Measurements from ENCODE around the gene PCDH9. TPM values are rescaled to one million over a fixed set of nuclear protein-coding genes. Genes with fewer than 3 reads are reported as not detected.

PCDH9 gene
- total and polyA plus RNA-seq, 11 donors, result 3.0 to 39.6 (median 21.6) TPM

DNA sequence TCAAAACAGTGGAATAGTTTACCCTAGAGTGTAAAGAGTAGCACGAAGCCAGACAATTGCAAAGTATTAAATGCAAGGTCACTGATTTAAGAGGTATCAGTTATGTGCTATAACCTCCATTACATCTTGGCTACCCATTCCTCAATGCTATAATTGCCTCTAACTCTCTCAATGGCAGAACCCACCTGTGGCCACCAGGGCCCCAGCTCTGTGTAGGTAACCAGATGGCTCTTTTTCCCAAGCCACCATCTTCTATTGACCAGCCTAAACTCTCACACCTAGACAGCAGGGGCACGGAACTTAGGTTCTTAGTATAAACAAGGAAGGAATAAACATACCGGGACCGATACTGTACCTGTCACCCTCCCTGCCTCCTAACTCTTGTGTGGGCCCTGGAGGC, 277.6 kb downstream of the PCDH9 start:
- Histone ChIP-seq H3K9me3 (no peaks in the 10 kb centered on the region), H3K4me1 (no peaks in the 10 kb centered on the region), H3K27me3 (no peaks in the 10 kb centered on the region), H3K27ac (no peak overlapping the region), H3K4me3 (no peak overlapping the region), H3K36me3 (no peaks in the 10 kb centered on the region)
- intact Hi-C loops (cut with DNase I), result no loop called here
- DNase-seq (no peak), ATAC-seq (no peak)
- no peak for TF ChIP-seq POLR2A (IDR thresholded peaks at IDR 0.05)
- TF ChIP-seq, protein P1, sequence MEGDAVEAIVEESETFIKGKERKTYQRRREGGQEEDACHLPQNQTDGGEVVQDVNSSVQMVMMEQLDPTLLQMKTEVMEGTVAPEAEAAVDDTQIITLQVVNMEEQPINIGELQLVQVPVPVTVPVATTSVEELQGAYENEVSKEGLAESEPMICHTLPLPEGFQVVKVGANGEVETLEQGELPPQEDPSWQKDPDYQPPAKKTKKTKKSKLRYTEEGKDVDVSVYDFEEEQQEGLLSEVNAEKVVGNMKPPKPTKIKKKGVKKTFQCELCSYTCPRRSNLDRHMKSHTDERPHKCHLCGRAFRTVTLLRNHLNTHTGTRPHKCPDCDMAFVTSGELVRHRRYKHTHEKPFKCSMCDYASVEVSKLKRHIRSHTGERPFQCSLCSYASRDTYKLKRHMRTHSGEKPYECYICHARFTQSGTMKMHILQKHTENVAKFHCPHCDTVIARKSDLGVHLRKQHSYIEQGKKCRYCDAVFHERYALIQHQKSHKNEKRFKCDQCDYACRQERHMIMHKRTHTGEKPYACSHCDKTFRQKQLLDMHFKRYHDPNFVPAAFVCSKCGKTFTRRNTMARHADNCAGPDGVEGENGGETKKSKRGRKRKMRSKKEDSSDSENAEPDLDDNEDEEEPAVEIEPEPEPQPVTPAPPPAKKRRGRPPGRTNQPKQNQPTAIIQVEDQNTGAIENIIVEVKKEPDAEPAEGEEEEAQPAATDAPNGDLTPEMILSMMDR (IDR thresholded peaks at IDR 0.05), result no peak
- WGBS, 4 donors, result 92 to 97% (median 96%) methylated on average over 4 of the region's 4 CpGs

DNA sequence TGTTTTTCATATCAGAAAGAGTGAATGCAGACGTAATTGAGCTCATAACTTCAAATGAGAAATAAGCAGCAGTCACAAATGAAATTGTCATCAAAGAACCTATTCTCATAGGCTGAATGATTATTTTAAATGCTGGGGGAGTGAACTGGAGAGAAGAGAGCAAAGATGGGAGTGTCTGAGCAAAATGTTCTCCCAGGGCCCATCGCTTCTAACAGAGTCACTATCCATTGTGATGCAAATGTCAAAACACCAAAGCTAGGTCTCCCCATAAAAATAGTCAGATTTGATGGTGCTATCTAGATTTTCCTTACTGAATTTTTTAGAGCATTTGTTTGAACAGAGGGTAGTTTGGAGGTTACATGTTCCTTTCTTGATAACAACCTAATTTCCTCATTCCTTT, 278.7 kb downstream of the PCDH9 start:
- no peak for ATAC-seq
- DNase-seq, result no peak
- H3K9me3 ChIP-seq, result no peaks in the 10 kb centered on the region
- H3K4me1 ChIP-seq, result no peaks in the 10 kb centered on the region
- H3K36me3 ChIP-seq, result no peaks in the 10 kb centered on the region
- 89 to 95% (median 94%) methylated on average over 2 of the region's 2 CpGs for WGBS, 4 donors
- TF ChIP-seq, protein P1 (IDR thresholded peaks at IDR 0.05), result no peak
- TF ChIP-seq POLR2A (IDR thresholded peaks at IDR 0.05), result no peak
- no peak overlapping the region for H3K4me3 ChIP-seq
- H3K27me3 ChIP-seq, result no peaks in the 10 kb centered on the region
- H3K27ac ChIP-seq, result no peak overlapping the region
- intact Hi-C loops (cut with DNase I), result no loop called here

- H3K27ac ChIP-seq, result no peak overlapping the region
- no peak for TF ChIP-seq POLR2A (IDR thresholded peaks at IDR 0.05)
- TF ChIP-seq, protein P1 (IDR thresholded peaks at IDR 0.05), result no peak
- intact Hi-C loops (cut with DNase I), result no loop called here
Observed at GRCh38 chr13:66950666-66951065, 279.5 kb downstream of the PCDH9 start.

GRCh38 chr13:66948910-66949309, 281.2 kb downstream of the PCDH9 start:
- no peaks in the 10 kb centered on the region for H3K36me3 ChIP-seq
- no peaks in the 10 kb centered on the region for H3K9me3 ChIP-seq
- ATAC-seq (no peak), DNase-seq (no peak)
- H3K4me3 ChIP-seq, result no peak overlapping the region
- WGBS, 4 donors, result 82 to 88% (median 85%) methylated on average over 6 of the region's 6 CpGs
- H3K4me1 ChIP-seq, result no peaks in the 10 kb centered on the region
- no peak overlapping the region for H3K27ac ChIP-seq
- intact Hi-C loops (cut with DNase I), result no loop called here
- H3K27me3 ChIP-seq, result no peaks in the 10 kb centered on the region
- TF ChIP-seq POLR2A (IDR thresholded peaks at IDR 0.05), result no peak
- TF ChIP-seq, protein P1 (IDR thresholded peaks at IDR 0.05), result no peak

More at GRCh38 chr13:66950666-66951065, 279.5 kb downstream of the PCDH9 start:
- no peak overlapping the region for H3K4me3 ChIP-seq
- no peaks in the 10 kb centered on the region for H3K27me3 ChIP-seq
- no peak for ATAC-seq
- DNase-seq, result no peak
- no peaks in the 10 kb centered on the region for H3K4me1 ChIP-seq
- H3K36me3 ChIP-seq, result no peaks in the 10 kb centered on the region
- no peaks in the 10 kb centered on the region for H3K9me3 ChIP-seq

Measured in heart left ventricle (tissue), 16 donors.